H1 (cell line): ENCODE measurements around the gene TBX2. TPM values are rescaled to one million over a fixed set of nuclear protein-coding genes. Genes with fewer than 3 reads are reported as not detected.

Experiments
- CTCF ChIA-PET: fragments of 300-600 bp; sonication (Branson Sonifier 250); formaldehyde crosslinking; loops from one replicate; lab custom pipeline; 2021; ENCODE audit not compliant: partially characterized antibody; lab: Charles Lee
- POLR2A ChIA-PET: fragments of 300-600 bp; sonication (Branson Sonifier 250); formaldehyde crosslinking; loops from one replicate; lab custom pipeline; 2021; ENCODE audit warnings: inconsistent platforms; ENCODE audit not compliant: partially characterized antibody; lab: Charles Lee
- DNase-seq, 2 experiments: peaks; one replicate each; pipeline versions ENCODE4 v3.0.0 to v3.0.0-alpha.2; 2010 to 2022; ENCODE audit warnings: low spot score in 2 of 2, low read depth in 1 of 2, mixed read lengths in 1 of 2
- FAIRE-seq: peaks from 2 replicates; lab custom pipeline; 2011; peaks lifted over from hg19 to GRCh38; lab: Jason Lieb, UNC
- H2AFZ ChIP-seq: 2 replicates; pipeline ENCODE4 v1.8.1; 2012; ENCODE audit warnings: low read length, inconsistent platforms
- H2AK5ac ChIP-seq: 2 replicates; pipeline ENCODE4 v1.6.1; 2013; ENCODE audit warnings: low read depth, low read length
- H2BK120ac ChIP-seq: replicated peaks from 2 replicates; pipeline ENCODE3; 2013; ENCODE audit warnings: low read depth, low read length, inconsistent platforms
- H2BK12ac ChIP-seq: 2 replicates; pipeline ENCODE4 v1.6.1; 2013; ENCODE audit warnings: low read depth, low read length
- H2BK15ac ChIP-seq: 2 replicates; pipeline ENCODE4 v1.6.1; 2013; ENCODE audit warnings: low read length
- H2BK20ac ChIP-seq: 2 replicates; pipeline ENCODE4 v1.6.1; 2013; ENCODE audit warnings: low read length
- H2BK5ac ChIP-seq: 2 replicates; pipeline ENCODE4 v1.6.1; 2013; ENCODE audit warnings: low read depth, low read length
- H3K14ac ChIP-seq: 2 replicates; pipeline ENCODE4 v1.6.1; 2013; ENCODE audit warnings: inconsistent platforms; ENCODE audit not compliant: insufficient read length
- H3K18ac ChIP-seq: 2 replicates; pipeline ENCODE4 v1.6.1; 2013; ENCODE audit warnings: low read length; ENCODE audit errors: extremely low read depth
- H3K23ac ChIP-seq: 2 replicates; pipeline ENCODE4 v1.6.1; 2013; ENCODE audit warnings: inconsistent platforms; ENCODE audit not compliant: insufficient read length
- H3K23me2 ChIP-seq: 2 replicates; pipeline ENCODE4 v1.6.1; 2013; ENCODE audit warnings: low read depth, low read length
- H3K27ac ChIP-seq: 2 replicates; pipeline ENCODE4 v1.6.1; 2011; ENCODE audit warnings: low read depth, low read length, inconsistent platforms
- H3K27me3 ChIP-seq, 4 experiments: replicated peaks in 1 of 4; 1 replicate in 1 of 4; 2 replicates in 3 of 4; pipeline versions ENCODE4 v1.6.1 to v1.8.1; 2011 to 2013; ENCODE audit warnings: low read length in 3 of 4, mild to moderate bottlenecking in 3 of 4, inconsistent platforms in 2 of 4, mixed read lengths in 2 of 4, moderate library complexity in 1 of 4; ENCODE audit not compliant: control insufficient read depth in 3 of 4, insufficient read depth in 3 of 4; ENCODE audit errors: extremely low read depth in 1 of 4
- H3K36me3 ChIP-seq, 4 experiments: 2 replicates each; pipeline versions ENCODE4 v1.6.1 to v1.8.1; 2011 to 2013; ENCODE audit warnings: mild to moderate bottlenecking in 4 of 4, low read length in 3 of 4, moderate library complexity in 2 of 4, control low read depth in 1 of 4, inconsistent platforms in 1 of 4; ENCODE audit not compliant: insufficient read depth in 4 of 4, control insufficient read depth in 2 of 4
- H3K4ac ChIP-seq: replicated peaks from 2 replicates; pipeline ENCODE3; 2013; ENCODE audit warnings: low read length, low read depth, mixed read lengths, inconsistent platforms; ENCODE audit not compliant: insufficient read length
- H3K4me1 ChIP-seq, 4 experiments: replicated peaks in 1 of 4; 1 replicate in 1 of 4; 2 replicates in 3 of 4; pipeline versions ENCODE4 v1.6.1 to v1.8.1; 2011 to 2013; ENCODE audit warnings: low read length in 3 of 4, inconsistent platforms in 2 of 4, mixed read lengths in 1 of 4; ENCODE audit not compliant: insufficient read depth in 4 of 4, control insufficient read depth in 3 of 4
- H3K4me2 ChIP-seq, 2 experiments: 2 replicates each; pipeline versions ENCODE4 v1.6.1 to v1.8.1; 2011 to 2013; ENCODE audit warnings: low read depth in 2 of 2, low read length in 2 of 2, control low read depth in 1 of 2, inconsistent platforms in 1 of 2, mild to moderate bottlenecking in 1 of 2; ENCODE audit not compliant: insufficient read depth in 1 of 2
- H3K4me3 ChIP-seq, 4 experiments: fragments of 200-600, 300-600 bp in 1 of 4; sonication (generic), shearing (Covaris generic), sonication (Bioruptor Twin) in 1 of 4; 2 replicates each; pipeline versions ENCODE4 v1.5.1 to v1.8.1; 2011 to 2016; ENCODE audit warnings: low read length in 4 of 4, low read depth in 3 of 4, control low read depth in 2 of 4, inconsistent platforms in 2 of 4, mild to moderate bottlenecking in 2 of 4, mixed read lengths in 1 of 4, moderate library complexity in 1 of 4; ENCODE audit not compliant: insufficient read depth in 2 of 4; ENCODE audit errors: extremely low read depth in 1 of 4
- H3K56ac ChIP-seq: replicated peaks from 2 replicates; pipeline ENCODE3; 2013; ENCODE audit warnings: low read depth, mild to moderate bottlenecking, mixed read lengths, low read length, inconsistent platforms; ENCODE audit not compliant: insufficient read length
- H3K79me1 ChIP-seq: 2 replicates; pipeline ENCODE4 v1.6.1; 2013; ENCODE audit warnings: low read depth, low read length, control low read depth
- H3K79me2 ChIP-seq, 2 experiments: 2 replicates each; pipeline versions ENCODE4 v1.6.1 to v1.8.1; 2012 to 2013; ENCODE audit warnings: low read length in 2 of 2, mild to moderate bottlenecking in 2 of 2, inconsistent platforms in 1 of 2; ENCODE audit not compliant: insufficient read depth in 2 of 2, control insufficient read depth in 1 of 2
- H3K9ac ChIP-seq, 4 experiments: replicated peaks in 1 of 4; 1 replicate in 1 of 4; 2 replicates in 3 of 4; pipeline versions ENCODE4 v1.6.1 to v1.8.1; 2011 to 2013; ENCODE audit warnings: low read depth in 3 of 4, low read length in 3 of 4, control low read depth in 2 of 4, mild to moderate bottlenecking in 2 of 4, moderate library complexity in 2 of 4, inconsistent platforms in 1 of 4; ENCODE audit errors: extremely low read depth in 1 of 4
- H3K9me3 ChIP-seq, 2 experiments: 2 replicates each; pipeline versions ENCODE4 v1.6.1 to v1.8.1; 2012 to 2013; ENCODE audit warnings: mild to moderate bottlenecking in 2 of 2, moderate library complexity in 2 of 2, control low read depth in 1 of 2, inconsistent platforms in 1 of 2, low read depth in 1 of 2, low read length in 1 of 2, mixed read lengths in 1 of 2; ENCODE audit not compliant: insufficient read depth in 2 of 2
- H4K20me1 ChIP-seq, 2 experiments: replicated peaks in 1 of 2; 2 replicates each; pipeline versions ENCODE3 to v1.8.1; 2011 to 2013; ENCODE audit warnings: inconsistent platforms in 2 of 2, low read length in 2 of 2, mild to moderate bottlenecking in 1 of 2; ENCODE audit not compliant: insufficient read depth in 2 of 2, control insufficient read depth in 1 of 2
- H4K5ac ChIP-seq: 2 replicates; pipeline ENCODE4 v1.6.1; 2013; ENCODE audit warnings: low read length, low read depth, mixed read lengths, inconsistent platforms; ENCODE audit not compliant: insufficient read length
- H4K8ac ChIP-seq: 2 replicates; pipeline ENCODE4 v1.8.0; 2013; ENCODE audit warnings: mild to moderate bottlenecking, moderate library complexity, low read length, inconsistent platforms; ENCODE audit not compliant: insufficient read depth; ENCODE audit errors: extremely low read depth
- H4K91ac ChIP-seq: replicated peaks from 2 replicates; pipeline ENCODE3; 2013; ENCODE audit warnings: low read length, mixed read lengths, inconsistent platforms; ENCODE audit not compliant: insufficient read length
- CTBP2 ChIP-seq: IDR thresholded peaks from 2 replicates; pipeline ENCODE4 v1.7.0; 2011; ENCODE audit warnings: borderline replicate concordance, mild to moderate bottlenecking, moderate library complexity, mixed read lengths, low read length; ENCODE audit not compliant: insufficient read depth, insufficient read length
- EZH2 ChIP-seq: fragments of 200-600 bp; sonication (generic); IDR thresholded peaks from 2 replicates; pipeline ENCODE4 v1.7.1; 2012; ENCODE audit warnings: low read depth, mild to moderate bottlenecking, moderate library complexity, low read length, inconsistent platforms; ENCODE audit not compliant: severe bottlenecking
- HDAC6 ChIP-seq: IDR thresholded peaks from one replicate; pipeline ENCODE4 v1.7.1; 2012; ENCODE audit warnings: low read depth, mild to moderate bottlenecking, inconsistent platforms, low read length, moderate library complexity
- POLR2A ChIP-seq, 2 experiments: IDR thresholded peaks; 1 replicate in 1 of 2; 2 replicates in 1 of 2; pipeline ENCODE4 v1.6.1; 2011; ENCODE audit warnings: low read depth in 2 of 2, low read length in 2 of 2, mild to moderate bottlenecking in 2 of 2; ENCODE audit errors: control extremely low read depth in 1 of 2
- RAD21 ChIP-seq, 2 experiments: IDR thresholded peaks in 1 of 2; conservative IDR thresholded peaks in 1 of 2; 2 replicates each; pipeline ENCODE4 v1.6.1; 2011; ENCODE audit warnings: low read depth in 2 of 2, low read length in 2 of 2, improper control_type of control experiment in 1 of 2, inconsistent platforms in 1 of 2, mild to moderate bottlenecking in 1 of 2, moderate library complexity in 1 of 2
- RNF2 ChIP-seq: fragments of 200-900, 300-1000 bp; sonication (generic); IDR thresholded peaks from 2 replicates; pipeline ENCODE4 v1.7.1; 2016; ENCODE audit warnings: borderline replicate concordance, low read depth, mild to moderate bottlenecking, antibody characterized with exemption, low read length; ENCODE audit not compliant: poor library complexity, severe bottlenecking; ENCODE audit errors: missing control alignments
- SP2 ChIP-seq: IDR thresholded peaks from 2 replicates; pipeline ENCODE4 v1.6.1; 2012; ENCODE audit warnings: mild to moderate bottlenecking, low read length, inconsistent platforms
- SRF ChIP-seq: IDR thresholded peaks from 2 replicates; pipeline ENCODE4 v1.6.1; 2011; ENCODE audit warnings: mild to moderate bottlenecking, low read depth, low read length, moderate library complexity
- SUZ12 ChIP-seq: fragments of 200-600 bp; sonication (generic); IDR thresholded peaks from 2 replicates; pipeline ENCODE4 v1.6.1; 2012; ENCODE audit warnings: mild to moderate bottlenecking, inconsistent platforms, low read length, moderate library complexity, mixed read lengths
- TCF12 ChIP-seq: IDR thresholded peaks from 2 replicates; pipeline ENCODE4 v1.6.1; 2011; ENCODE audit warnings: low read depth, mild to moderate bottlenecking, low read length
- WGBS, 2 experiments: shearing (Covaris generic) in 1 of 2; methylation state at CpG; one replicate each; pipeline versions ENCODE4 v1.1.6 to v1.1.7; 2013 to 2015; ENCODE audit warnings: low lambda C conversion rate in 2 of 2, mixed read lengths in 2 of 2, inconsistent platforms in 1 of 2, low coverage in 1 of 2, missing lambda C conversion rate in 1 of 2; ENCODE audit not compliant: insufficient replicate concordance in 2 of 2, insufficient coverage in 1 of 2, insufficient read length in 1 of 2; ENCODE audit errors: extremely low coverage in 1 of 2, missing lambda C conversion rate in 1 of 2; 5-methylcytosine and 5-hydroxymethylcytosine counted together
- polyA plus RNA-seq, 7 experiments: library from polyadenylated mRNA; depleted of rRNA in 3 of 7; stranded (reverse) in 5 of 7; unstranded in 2 of 7; fragments of >200 nt in 5 of 7; fragments of 200-250 nt in 2 of 7; gene quantifications; 1 replicate in 5 of 7; 2 replicates in 1 of 7; 4 replicates in 1 of 7; pipeline versions ENCODE4 v1.2.1 to v1.2.3, GENCODE V29; 2011 to 2013; ENCODE audit warnings: missing spikeins in 2 of 7, mixed read lengths in 2 of 7
- total RNA-seq: library from RNA; stranded (reverse); fragmentation: NEBNext Ultra II Directional; extraction: Animal tissue kit (Norgen Biotek cat#: 25700); gene quantifications from 2 replicates; pipeline ENCODE4 v1.2.1, GENCODE V29; 2021

Gene TBX2
- total and polyA plus RNA-seq, 2 of the 8 experiments (the other 6 are each of a cell fraction or from before 2014, with no cell fraction given): not detected

DNA sequence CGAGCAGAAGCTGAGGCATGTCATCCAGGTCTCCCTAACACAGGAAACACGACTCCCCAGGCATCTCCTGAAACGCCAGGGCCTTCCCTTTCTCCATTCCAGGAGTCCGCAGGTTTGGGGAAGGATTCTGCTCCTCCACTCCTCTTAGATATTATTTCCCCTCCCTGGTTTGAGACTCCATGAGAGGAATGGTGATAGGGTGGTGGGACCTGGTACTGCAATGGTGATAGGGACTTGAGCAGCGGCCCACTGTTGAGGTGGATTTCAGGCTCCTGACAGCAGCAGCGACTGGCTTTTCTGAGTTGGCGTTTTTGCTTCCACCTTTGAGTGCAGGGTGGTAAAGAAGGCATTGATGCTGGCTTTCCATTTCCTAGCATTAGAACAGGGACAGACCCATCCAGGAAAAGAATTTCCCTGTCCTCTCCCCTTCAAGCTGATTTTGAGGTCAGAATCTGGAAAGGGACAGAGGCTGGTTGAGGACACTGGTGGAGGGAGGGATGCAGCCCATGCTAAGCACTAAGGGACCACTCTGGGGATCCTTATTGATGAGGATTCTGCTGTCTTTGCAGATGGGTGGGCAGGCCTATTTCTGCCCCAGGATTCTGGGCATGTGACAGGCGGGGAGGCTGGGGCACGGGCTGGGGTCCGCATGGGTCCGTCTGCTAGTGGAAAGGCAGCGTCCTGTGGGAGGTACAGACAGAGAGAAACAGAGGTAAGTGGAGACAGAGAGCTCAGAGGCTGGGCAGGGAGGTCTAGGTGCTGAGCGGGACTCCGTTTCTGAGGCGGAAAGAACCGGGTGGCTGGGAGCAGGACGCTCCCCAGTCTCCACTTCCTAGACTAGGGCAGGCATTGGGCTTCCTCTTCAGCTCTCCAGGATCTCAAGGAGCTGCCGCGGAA is 51.2 kb downstream of the TBX2 start:
- H3K4me1 ChIP-seq: peaks cover 0 to 21% (median 7%) of the 10 kb centered on the region in 4 experiments; a peak in 5 of 7 replicates
- H3K36me3 ChIP-seq: peaks cover 0 to 10% (median 0%) of the 10 kb centered on the region in 4 experiments; a peak in 1 of 8 replicates
- H2AFZ ChIP-seq: no peak overlapping the region
- H3K14ac ChIP-seq: no peak overlapping the region
- no peak overlapping the region for H3K27ac ChIP-seq
- 12% methylated on average over 19 of the region's 19 CpGs; no CpG with 5 or more reads in 1 of the 2 experiments for WGBS, 2 experiments
- H3K23ac ChIP-seq: no peak overlapping the region
- no peak overlapping the region for H2BK5ac ChIP-seq
- peak overlapping the region in 1 of 4 experiments; percentile 59; a peak in 3 of 8 replicates for H3K4me3 ChIP-seq
- no peak overlapping the region for H4K5ac ChIP-seq
- no peaks in the 10 kb centered on the region for H3K9me3 ChIP-seq
- no peak overlapping the region for H2AK5ac ChIP-seq
- no peak overlapping the region for H4K8ac ChIP-seq
- FAIRE-seq: no peak
- H3K56ac ChIP-seq: no peak overlapping the region
- peak in 1 of 2 experiments; percentile 51 for DNase-seq
- H3K18ac ChIP-seq: no peak overlapping the region
- no peak overlapping the region for H3K4ac ChIP-seq
- no peaks in the 10 kb centered on the region for H3K79me1 ChIP-seq
- POLR2A ChIA-PET: interaction anchor here (1.1 to 2.8 kb wide), 2 partner anchors 11 to 37 kb away, joined by 3 to 7 read pairs; no protein-coding TSS in a partner anchor
- no peak overlapping the region for H2BK120ac ChIP-seq
- no peak overlapping the region for H2BK12ac ChIP-seq
- no peak overlapping the region for H2BK20ac ChIP-seq
- H3K9ac ChIP-seq: no peak overlapping the region
- H3K4me2 ChIP-seq: peak overlapping the region; percentile 59 to 79
- H2BK15ac ChIP-seq: no peak overlapping the region
- H4K20me1 ChIP-seq: peaks cover 13 to 17% of the 10 kb centered on the region in 2 experiments
- no peaks in the 10 kb centered on the region for H3K79me2 ChIP-seq
- H4K91ac ChIP-seq: no peak overlapping the region
- peaks cover 4% of the 10 kb centered on the region; the same call in 1 of the 2 replicates for H3K23me2 ChIP-seq
- CTCF ChIA-PET: interaction anchor here (0.6 to 11.6 kb wide), 22 partner anchors 8 to 598 kb away, joined by 3 to 136 read pairs (median 4); no protein-coding TSS in a partner anchor
- peaks cover 55 to 81% (median 63%) of the 10 kb centered on the region in 4 experiments for H3K27me3 ChIP-seq
- TF ChIP-seq SRF (no peak), POLR2A (IDR thresholded peaks at IDR 0.05; ENCODE audit: control extremely low read depth in 1 of 2, low read depth in 2 of 2, low read length in 2 of 2) (no peak), EZH2 (peak; percentile 72), CTBP2 (no peak), TCF12 (no peak), SUZ12 (peak; percentile 62; the same call in 1 of the 2 replicates), SP2 (no peak), HDAC6 (no peak), RAD21 (IDR thresholded peaks at IDR 0.05 in 1 of 2, conservative IDR thresholded peaks at IDR 0.05 in 1 of 2; ENCODE audit: low read depth in 2 of 2, low read length in 2 of 2) (peak in 1 of 2 experiments; percentile 14; a peak in 2 of 4 replicates), RNF2 (peak; percentile 1)
